Hepatocyte (in vitro differentiated cells): Measurements from ENCODE around the gene LNX2.

Experiments
- EZH2 ChIP-seq: fragments of 200-600 bp; sonication (generic); IDR thresholded peaks from 2 replicates; pipeline ENCODE4 v1.6.1; 2016; ENCODE audit warnings: antibody characterized with exemption, mild to moderate bottlenecking, borderline replicate concordance
- EZH2phosphoT487 ChIP-seq: fragments of 200-600 bp; sonication (generic); IDR thresholded peaks from one replicate; pipeline ENCODE4 v1.6.1; 2018; ENCODE audit warnings: antibody characterized with exemption, mild to moderate bottlenecking, low read depth, moderate library complexity; ENCODE audit not compliant: unreplicated experiment, severe bottlenecking
- TF ChIP-seq, protein P1 (sequence below): fragments of 200-600 bp; sonication (generic); IDR thresholded peaks from 2 replicates; pipeline ENCODE4 v1.5.1; 2016; ENCODE audit warnings: antibody characterized with exemption, mild to moderate bottlenecking; ENCODE audit not compliant: poor library complexity

DNA sequence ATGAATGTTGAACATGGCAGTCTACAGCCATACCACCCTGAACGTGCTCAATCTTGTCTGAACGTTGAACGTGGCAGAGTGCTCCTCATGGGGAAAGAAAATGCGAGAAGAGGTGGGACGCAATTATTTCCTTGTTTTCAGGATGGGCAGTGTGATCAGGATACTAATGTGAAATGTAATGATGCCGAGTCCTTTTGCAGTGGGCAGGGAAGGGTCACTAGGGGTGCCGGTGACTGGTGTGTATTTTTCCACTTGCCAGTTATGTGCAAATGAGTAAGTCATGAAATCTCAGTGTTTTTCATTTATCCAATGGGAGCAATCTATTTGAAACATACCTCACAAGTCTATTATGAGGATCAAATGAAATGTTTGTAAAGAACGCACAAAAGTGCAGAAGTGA lies 84.8 kb downstream of the LNX2 start:
- TF ChIP-seq, protein P1, sequence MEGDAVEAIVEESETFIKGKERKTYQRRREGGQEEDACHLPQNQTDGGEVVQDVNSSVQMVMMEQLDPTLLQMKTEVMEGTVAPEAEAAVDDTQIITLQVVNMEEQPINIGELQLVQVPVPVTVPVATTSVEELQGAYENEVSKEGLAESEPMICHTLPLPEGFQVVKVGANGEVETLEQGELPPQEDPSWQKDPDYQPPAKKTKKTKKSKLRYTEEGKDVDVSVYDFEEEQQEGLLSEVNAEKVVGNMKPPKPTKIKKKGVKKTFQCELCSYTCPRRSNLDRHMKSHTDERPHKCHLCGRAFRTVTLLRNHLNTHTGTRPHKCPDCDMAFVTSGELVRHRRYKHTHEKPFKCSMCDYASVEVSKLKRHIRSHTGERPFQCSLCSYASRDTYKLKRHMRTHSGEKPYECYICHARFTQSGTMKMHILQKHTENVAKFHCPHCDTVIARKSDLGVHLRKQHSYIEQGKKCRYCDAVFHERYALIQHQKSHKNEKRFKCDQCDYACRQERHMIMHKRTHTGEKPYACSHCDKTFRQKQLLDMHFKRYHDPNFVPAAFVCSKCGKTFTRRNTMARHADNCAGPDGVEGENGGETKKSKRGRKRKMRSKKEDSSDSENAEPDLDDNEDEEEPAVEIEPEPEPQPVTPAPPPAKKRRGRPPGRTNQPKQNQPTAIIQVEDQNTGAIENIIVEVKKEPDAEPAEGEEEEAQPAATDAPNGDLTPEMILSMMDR: no peak
- no peak for TF ChIP-seq EZH2
- TF ChIP-seq EZH2phosphoT487: no peak
